ENCODE measurements around the gene HSPG2.

HSPG2 gene

DNA sequence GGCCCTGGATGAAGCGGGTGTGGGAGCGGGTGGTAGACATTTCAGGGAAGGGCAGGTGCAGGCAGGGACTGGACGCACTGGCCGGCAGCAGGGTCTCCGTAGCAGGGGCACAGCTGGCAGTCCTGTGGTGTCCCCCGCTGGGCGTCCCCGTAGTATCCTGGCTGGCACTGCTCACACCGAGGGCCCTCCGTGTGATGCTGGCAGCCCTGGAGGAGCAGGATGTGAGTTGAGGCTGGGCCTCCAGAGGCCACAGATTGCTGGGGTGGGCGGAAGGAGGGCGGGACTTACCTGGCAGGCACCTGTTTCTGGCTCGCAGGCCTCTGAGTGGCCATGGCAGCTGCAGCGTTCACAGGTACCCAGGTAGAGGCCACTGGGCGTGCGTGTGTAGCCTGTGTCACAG lies 62.8 kb downstream of the HSPG2 start:
- Histone ChIP-seq H3K4me1 (ENCODE audit: control extremely low read depth in 1 of 4, control insufficient read depth in 4 of 4, insufficient read depth in 4 of 4, low read length in 3 of 4) (no peaks in the 10 kb centered on the region), H3K27me3 (replicated peaks in 2 of 5; ENCODE audit: control insufficient read depth in 4 of 5, insufficient read depth in 5 of 5, low read length in 4 of 5) (no peaks in the 10 kb centered on the region), H3K27ac (ENCODE audit: insufficient read depth in 1 of 2, low read depth in 1 of 2, low read length in 2 of 2, poor library complexity in 1 of 2, severe bottlenecking in 2 of 2) (no peak overlapping the region), H3K4me3 (ENCODE audit: control insufficient read depth in 1 of 7, extremely low read depth in 1 of 7, insufficient read depth in 4 of 7, low read depth in 2 of 7, low read length in 6 of 7) (no peak overlapping the region), H3K9me3 (ENCODE audit: control extremely low read depth in 1 of 5, control insufficient read depth in 4 of 5, insufficient read depth in 2 of 5, low read depth in 1 of 5, low read length in 4 of 5) (no peaks in the 10 kb centered on the region), H3K36me3 (ENCODE audit: control insufficient read depth in 4 of 4, insufficient read depth in 4 of 4, low read length in 3 of 4) (peaks cover 0 to 87% (median 20%) of the 10 kb centered on the region in 4 experiments)
- CTCF ChIA-PET, result no interaction called here
- DNase-seq, result no peak
- POLR2A ChIA-PET, result no interaction called here
- 97% methylated on average over 15 of the region's 16 CpGs for whole genome bisulfite sequencing (ENCODE audit: insufficient coverage)

DNA sequence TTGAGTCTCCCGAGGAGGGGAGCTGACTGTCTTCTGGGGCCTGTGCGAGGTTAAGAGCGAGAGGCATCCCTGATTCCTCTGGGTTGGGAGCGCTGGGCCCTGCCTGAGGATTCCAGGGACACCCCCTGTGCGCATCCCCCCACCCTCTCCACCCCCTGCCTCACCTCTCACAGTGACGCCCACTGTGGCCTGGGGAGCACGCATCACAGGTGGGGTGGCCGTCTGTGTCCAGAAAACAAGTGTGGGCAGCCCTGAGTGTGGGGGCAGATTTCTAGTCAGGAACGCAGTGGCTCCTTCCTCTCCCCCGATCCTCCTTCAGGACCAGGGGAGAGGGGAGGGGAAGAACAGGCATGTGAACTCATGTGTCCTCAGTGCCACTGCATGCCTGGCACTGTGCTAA lies 63.3 kb downstream of the HSPG2 start:
- H3K36me3 ChIP-seq (ENCODE audit: control insufficient read depth in 4 of 4, insufficient read depth in 4 of 4, low read length in 3 of 4), result peaks cover 0 to 82% (median 18%) of the 10 kb centered on the region in 4 experiments
- WGBS (ENCODE audit: insufficient coverage), result 96% methylated on average over 5 of the region's 10 CpGs

GRCh38 chr1:21873174-21873573 lies 63.9 kb downstream of the HSPG2 start:
- H3K9me3 ChIP-seq (ENCODE audit: control extremely low read depth in 1 of 5, control insufficient read depth in 4 of 5, insufficient read depth in 2 of 5, low read depth in 1 of 5, low read length in 4 of 5), result no peaks in the 10 kb centered on the region
- H3K27ac ChIP-seq (ENCODE audit: insufficient read depth in 1 of 2, low read depth in 1 of 2, low read length in 2 of 2, poor library complexity in 1 of 2, severe bottlenecking in 2 of 2), result no peak overlapping the region
- ChIA-PET POLR2A (no interaction called here), CTCF (no interaction called here)
- DNase-seq, result no peak
- peaks cover 0 to 76% (median 18%) of the 10 kb centered on the region in 4 experiments for H3K36me3 ChIP-seq (ENCODE audit: control insufficient read depth in 4 of 4, insufficient read depth in 4 of 4, low read length in 3 of 4)
- H3K4me1 ChIP-seq (ENCODE audit: control extremely low read depth in 1 of 4, control insufficient read depth in 4 of 4, insufficient read depth in 4 of 4, low read length in 3 of 4), result no peaks in the 10 kb centered on the region
- 97% methylated on average over 6 of the region's 8 CpGs for WGBS (ENCODE audit: insufficient coverage)
- H3K4me3 ChIP-seq (ENCODE audit: control insufficient read depth in 1 of 7, extremely low read depth in 1 of 7, insufficient read depth in 4 of 7, low read depth in 2 of 7, low read length in 6 of 7), result no peak overlapping the region
- no peaks in the 10 kb centered on the region for H3K27me3 ChIP-seq (replicated peaks in 2 of 5; ENCODE audit: control insufficient read depth in 4 of 5, insufficient read depth in 5 of 5, low read length in 4 of 5)

More for the DNA sequence above, 63.3 kb downstream of the HSPG2 start:
- ChIA-PET POLR2A (no interaction called here), CTCF (no interaction called here)
- no peaks in the 10 kb centered on the region for H3K27me3 ChIP-seq (replicated peaks in 2 of 5; ENCODE audit: control insufficient read depth in 4 of 5, insufficient read depth in 5 of 5, low read length in 4 of 5)
- H3K4me3 ChIP-seq (ENCODE audit: control insufficient read depth in 1 of 7, extremely low read depth in 1 of 7, insufficient read depth in 4 of 7, low read depth in 2 of 7, low read length in 6 of 7), result no peak overlapping the region
- no peaks in the 10 kb centered on the region for H3K9me3 ChIP-seq (ENCODE audit: control extremely low read depth in 1 of 5, control insufficient read depth in 4 of 5, insufficient read depth in 2 of 5, low read depth in 1 of 5, low read length in 4 of 5)
- H3K4me1 ChIP-seq (ENCODE audit: control extremely low read depth in 1 of 4, control insufficient read depth in 4 of 4, insufficient read depth in 4 of 4, low read length in 3 of 4), result no peaks in the 10 kb centered on the region
- DNase-seq, result no peak
- no peak overlapping the region for H3K27ac ChIP-seq (ENCODE audit: insufficient read depth in 1 of 2, low read depth in 1 of 2, low read length in 2 of 2, poor library complexity in 1 of 2, severe bottlenecking in 2 of 2)

DNA sequence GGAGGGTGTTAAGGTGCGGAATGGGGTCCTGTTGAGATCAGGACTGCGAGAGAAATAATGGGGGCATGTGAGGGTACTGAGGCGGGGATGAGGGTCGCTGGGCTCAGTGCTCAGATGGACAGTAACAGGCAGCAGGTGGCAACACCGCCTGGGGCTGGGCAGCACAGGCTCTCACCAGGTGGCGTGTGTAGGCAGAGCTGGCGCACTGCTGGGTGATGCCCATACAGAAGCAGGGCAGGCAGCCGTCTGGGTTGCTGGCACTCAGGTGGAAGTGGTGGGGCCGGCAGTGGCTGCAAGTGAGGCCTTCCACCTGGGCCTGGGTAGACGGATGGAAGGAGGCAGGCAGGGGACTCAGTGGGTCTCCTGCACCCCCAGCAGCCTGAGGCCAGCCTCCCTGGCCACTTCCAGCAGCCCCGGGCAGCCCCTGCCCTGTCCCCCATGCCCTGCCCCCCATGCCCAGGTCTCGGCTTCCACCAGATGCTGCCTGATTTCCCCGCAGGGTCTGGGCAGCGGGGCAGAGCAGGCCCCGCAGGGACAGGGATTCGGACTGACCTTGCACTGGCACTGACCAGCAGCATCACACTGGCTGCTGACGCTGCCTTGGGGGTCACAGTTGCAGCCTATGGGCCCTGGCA lies 64.5 kb downstream of the HSPG2 start:
- 97% methylated on average over 14 of the region's 17 CpGs for WGBS (ENCODE audit: insufficient coverage)
- no peak for DNase-seq
- Histone ChIP-seq H3K4me3 (ENCODE audit: control insufficient read depth in 1 of 7, extremely low read depth in 1 of 7, insufficient read depth in 4 of 7, low read depth in 2 of 7, low read length in 6 of 7) (no peak overlapping the region), H3K9me3 (ENCODE audit: control extremely low read depth in 1 of 5, control insufficient read depth in 4 of 5, insufficient read depth in 2 of 5, low read depth in 1 of 5, low read length in 4 of 5) (no peaks in the 10 kb centered on the region), H3K27ac (ENCODE audit: insufficient read depth in 1 of 2, low read depth in 1 of 2, low read length in 2 of 2, poor library complexity in 1 of 2, severe bottlenecking in 2 of 2) (no peak overlapping the region), H3K36me3 (ENCODE audit: control insufficient read depth in 4 of 4, insufficient read depth in 4 of 4, low read length in 3 of 4) (peaks cover 0 to 70% (median 16%) of the 10 kb centered on the region in 4 experiments), H3K27me3 (replicated peaks in 2 of 5; ENCODE audit: control insufficient read depth in 4 of 5, insufficient read depth in 5 of 5, low read length in 4 of 5) (no peaks in the 10 kb centered on the region), H3K4me1 (ENCODE audit: control extremely low read depth in 1 of 4, control insufficient read depth in 4 of 4, insufficient read depth in 4 of 4, low read length in 3 of 4) (no peaks in the 10 kb centered on the region)
- ChIA-PET CTCF (interaction anchor here (1.5 kb wide), 1 partner anchor 91 kb away, joined by 4 read pairs; no protein-coding TSS in a partner anchor), POLR2A (no interaction called here)

DNA sequence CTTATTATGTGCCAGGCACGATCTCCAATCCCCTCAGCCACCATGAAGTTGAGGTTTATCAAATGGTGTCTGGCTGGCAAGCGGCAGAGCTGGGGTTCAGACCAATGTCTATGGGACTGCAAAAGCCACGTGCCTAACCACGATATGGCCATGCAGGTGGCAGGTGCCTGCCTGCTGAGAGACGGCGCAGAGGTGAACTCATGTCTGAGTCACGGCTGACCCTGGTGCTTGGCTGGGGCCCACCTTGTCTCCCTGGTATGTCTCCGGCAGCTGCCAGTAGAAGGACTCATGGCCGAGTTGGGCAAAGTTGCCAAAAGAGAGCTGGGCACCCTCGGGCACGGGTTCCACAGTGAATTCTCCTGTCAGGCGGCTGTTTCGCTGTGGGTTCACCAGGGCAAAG lies 65.2 kb downstream of the HSPG2 start:
- CTCF ChIA-PET, result interaction anchor here (1.5 kb wide), 1 partner anchor 92 kb away, joined by 4 read pairs; no protein-coding TSS in a partner anchor
- H3K36me3 ChIP-seq (ENCODE audit: control insufficient read depth in 4 of 4, insufficient read depth in 4 of 4, low read length in 3 of 4), result peaks cover 0 to 66% (median 16%) of the 10 kb centered on the region in 4 experiments
- no peak for DNase-seq
- H3K27ac ChIP-seq (ENCODE audit: insufficient read depth in 1 of 2, low read depth in 1 of 2, low read length in 2 of 2, poor library complexity in 1 of 2, severe bottlenecking in 2 of 2), result no peak overlapping the region
- no peaks in the 10 kb centered on the region for H3K9me3 ChIP-seq (ENCODE audit: control extremely low read depth in 1 of 5, control insufficient read depth in 4 of 5, insufficient read depth in 2 of 5, low read depth in 1 of 5, low read length in 4 of 5)
- POLR2A ChIA-PET, result no interaction called here
- 96% methylated on average over 12 of the region's 13 CpGs for WGBS (ENCODE audit: insufficient coverage)
- no peak overlapping the region for H3K4me3 ChIP-seq (ENCODE audit: control insufficient read depth in 1 of 7, extremely low read depth in 1 of 7, insufficient read depth in 4 of 7, low read depth in 2 of 7, low read length in 6 of 7)
- no peaks in the 10 kb centered on the region for H3K4me1 ChIP-seq (ENCODE audit: control extremely low read depth in 1 of 4, control insufficient read depth in 4 of 4, insufficient read depth in 4 of 4, low read length in 3 of 4)
- no peaks in the 10 kb centered on the region for H3K27me3 ChIP-seq (replicated peaks in 2 of 5; ENCODE audit: control insufficient read depth in 4 of 5, insufficient read depth in 5 of 5, low read length in 4 of 5)

- WGBS (ENCODE audit: insufficient coverage), result 96% methylated on average over 15 of the region's 15 CpGs
- Histone ChIP-seq H3K4me1 (ENCODE audit: control extremely low read depth in 1 of 4, control insufficient read depth in 4 of 4, insufficient read depth in 4 of 4, low read length in 3 of 4) (peaks cover 0 to 12% (median 10%) of the 10 kb centered on the region in 4 experiments), H3K27me3 (replicated peaks in 2 of 5; ENCODE audit: control insufficient read depth in 4 of 5, insufficient read depth in 5 of 5, low read length in 4 of 5) (no peaks in the 10 kb centered on the region), H3K4me3 (ENCODE audit: control insufficient read depth in 1 of 7, extremely low read depth in 1 of 7, insufficient read depth in 4 of 7, low read depth in 2 of 7, low read length in 6 of 7) (no peak overlapping the region), H3K9me3 (ENCODE audit: control extremely low read depth in 1 of 5, control insufficient read depth in 4 of 5, insufficient read depth in 2 of 5, low read depth in 1 of 5, low read length in 4 of 5) (no peaks in the 10 kb centered on the region), H3K27ac (ENCODE audit: insufficient read depth in 1 of 2, low read depth in 1 of 2, low read length in 2 of 2, poor library complexity in 1 of 2, severe bottlenecking in 2 of 2) (no peak overlapping the region), H3K36me3 (ENCODE audit: control insufficient read depth in 4 of 4, insufficient read depth in 4 of 4, low read length in 3 of 4) (peaks cover 0 to 55% (median 16%) of the 10 kb centered on the region in 4 experiments)
- CTCF ChIA-PET, result no interaction called here
- POLR2A ChIA-PET, result no interaction called here
- DNase-seq, result no peak
Observed at GRCh38 chr1:21870611-21871010, 66.5 kb downstream of the HSPG2 start.

GRCh38 chr1:21869620-21870121 lies 67.4 kb downstream of the HSPG2 start:
- Histone ChIP-seq H3K9me3 (ENCODE audit: control extremely low read depth in 1 of 5, control insufficient read depth in 4 of 5, insufficient read depth in 2 of 5, low read depth in 1 of 5, low read length in 4 of 5) (no peaks in the 10 kb centered on the region), H3K36me3 (ENCODE audit: control insufficient read depth in 4 of 4, insufficient read depth in 4 of 4, low read length in 3 of 4) (peaks cover 0 to 53% (median 16%) of the 10 kb centered on the region in 4 experiments), H3K4me1 (ENCODE audit: control extremely low read depth in 1 of 4, control insufficient read depth in 4 of 4, insufficient read depth in 4 of 4, low read length in 3 of 4) (peaks cover 0 to 13% (median 10%) of the 10 kb centered on the region in 4 experiments), H3K4me3 (ENCODE audit: control insufficient read depth in 1 of 7, extremely low read depth in 1 of 7, insufficient read depth in 4 of 7, low read depth in 2 of 7, low read length in 6 of 7) (no peak overlapping the region), H3K27me3 (replicated peaks in 2 of 5; ENCODE audit: control insufficient read depth in 4 of 5, insufficient read depth in 5 of 5, low read length in 4 of 5) (no peaks in the 10 kb centered on the region), H3K27ac (ENCODE audit: insufficient read depth in 1 of 2, low read depth in 1 of 2, low read length in 2 of 2, poor library complexity in 1 of 2, severe bottlenecking in 2 of 2) (no peak overlapping the region)
- DNase-seq, result no peak
- ChIA-PET POLR2A (no interaction called here), CTCF (interaction anchor here (1.3 kb wide), 1 partner anchor 30 kb away, joined by 3 read pairs; no protein-coding TSS in a partner anchor)
- WGBS (ENCODE audit: insufficient coverage), result 98% methylated on average over 11 of the region's 13 CpGs
